Astrocyte of the hippocampus (primary cell): ENCODE data around the gene STEAP4.
"Not testable (repeated sequence)": the region's sequence is repeated elsewhere in the genome, so short reads cannot be mapped to it uniquely, and the experiment has no call there.

Source experiments
- DNase-seq: peaks from one replicate; pipeline ENCODE4 v3.0.0; 2011; ENCODE audit warnings: low read depth, low spot score

Gene STEAP4

GRCh38 chr7:88312061-88312663, 5.5 kb upstream of the STEAP4 start:
- DNase-seq, result no peak

GRCh38 chr7:88311675-88312036, 5.0 kb upstream of the STEAP4 start:
- no peak for DNase-seq

GRCh38 chr7:88310956-88311674, 4.4 kb upstream of the STEAP4 start:
- no peak for DNase-seq

GRCh38 chr7:88309819-88310218, 3.1 kb upstream of the STEAP4 start:
- no peak for DNase-seq

- DNase-seq, result no peak
Measured at GRCh38 chr7:88307823-88308222, 1.1 kb upstream of the STEAP4 start.

- no peak for DNase-seq
Measured at GRCh38 chr7:88307412-88307811, 718 bp upstream of the STEAP4 start.

- DNase-seq, result no peak
Measured at GRCh38 chr7:88305044-88305443, 1.6 kb downstream of the STEAP4 start.

- peak; percentile 44 for DNase-seq
Measured at GRCh38 chr7:88302486-88302885, 4.2 kb downstream of the STEAP4 start.

GRCh38 chr7:88301924-88302323, 4.8 kb downstream of the STEAP4 start:
- DNase-seq, result no peak

- peak; percentile 63 for DNase-seq
Measured at GRCh38 chr7:88300401-88300945, 6.2 kb downstream of the STEAP4 start.

- no peak for DNase-seq
Measured at GRCh38 chr7:88299126-88299525, 7.6 kb downstream of the STEAP4 start.

GRCh38 chr7:88293866-88294265, 12.8 kb downstream of the STEAP4 start:
- DNase-seq, result no peak

- DNase-seq, result peak; percentile 5
Measured at GRCh38 chr7:88291398-88292173, 15.1 kb downstream of the STEAP4 start.

- DNase-seq, result no peak
Measured at GRCh38 chr7:88290491-88290890, 16.2 kb downstream of the STEAP4 start.

- peak; percentile 44 for DNase-seq
Measured at GRCh38 chr7:88289564-88290025, 17.1 kb downstream of the STEAP4 start.

GRCh38 chr7:88281749-88282148, 24.9 kb downstream of the STEAP4 start:
- no peak for DNase-seq

GRCh38 chr7:88280801-88281200, 25.9 kb downstream of the STEAP4 start:
- no peak for DNase-seq

GRCh38 chr7:88279323-88279722, 27.4 kb downstream of the STEAP4 start:
- DNase-seq, result no peak

GRCh38 chr7:88278881-88279280, 27.8 kb downstream of the STEAP4 start:
- no peak for DNase-seq

GRCh38 chr7:88276605-88277153, 30.0 kb downstream of the STEAP4 start:
- DNase-seq, result no peak

GRCh38 chr7:88274856-88275255, 31.8 kb downstream of the STEAP4 start:
- not testable (repeated sequence) for DNase-seq

- DNase-seq, result no peak
Measured at GRCh38 chr7:88269586-88269985, 37.1 kb downstream of the STEAP4 start.
